Epithelial cell of esophagus (primary cell): ENCODE results near the gene EXTL1.

Experiments used
- DNase-seq: peaks from one replicate; pipeline ENCODE4 v3.0.0; 2010; ENCODE audit warnings: low read depth
- H3K4me3 ChIP-seq: 2 replicates; pipeline ENCODE4 v1.5.1; 2011; ENCODE audit warnings: mild to moderate bottlenecking, low read length, control low read depth
- TF ChIP-seq, protein P1 (sequence below): IDR thresholded peaks from 2 replicates; pipeline ENCODE4 v1.5.1; 2011; ENCODE audit warnings: low read depth, mild to moderate bottlenecking, low read length, control low read depth, inconsistent platforms; ENCODE audit not compliant: insufficient read depth; ENCODE audit errors: missing control alignments

The EXTL1 gene

GRCh38 chr1:26070963-26071342 lies 49.4 kb downstream of the EXTL1 start:
- DNase-seq, result no peak
- H3K4me3 ChIP-seq, result no peak overlapping the region
- TF ChIP-seq, protein P1, sequence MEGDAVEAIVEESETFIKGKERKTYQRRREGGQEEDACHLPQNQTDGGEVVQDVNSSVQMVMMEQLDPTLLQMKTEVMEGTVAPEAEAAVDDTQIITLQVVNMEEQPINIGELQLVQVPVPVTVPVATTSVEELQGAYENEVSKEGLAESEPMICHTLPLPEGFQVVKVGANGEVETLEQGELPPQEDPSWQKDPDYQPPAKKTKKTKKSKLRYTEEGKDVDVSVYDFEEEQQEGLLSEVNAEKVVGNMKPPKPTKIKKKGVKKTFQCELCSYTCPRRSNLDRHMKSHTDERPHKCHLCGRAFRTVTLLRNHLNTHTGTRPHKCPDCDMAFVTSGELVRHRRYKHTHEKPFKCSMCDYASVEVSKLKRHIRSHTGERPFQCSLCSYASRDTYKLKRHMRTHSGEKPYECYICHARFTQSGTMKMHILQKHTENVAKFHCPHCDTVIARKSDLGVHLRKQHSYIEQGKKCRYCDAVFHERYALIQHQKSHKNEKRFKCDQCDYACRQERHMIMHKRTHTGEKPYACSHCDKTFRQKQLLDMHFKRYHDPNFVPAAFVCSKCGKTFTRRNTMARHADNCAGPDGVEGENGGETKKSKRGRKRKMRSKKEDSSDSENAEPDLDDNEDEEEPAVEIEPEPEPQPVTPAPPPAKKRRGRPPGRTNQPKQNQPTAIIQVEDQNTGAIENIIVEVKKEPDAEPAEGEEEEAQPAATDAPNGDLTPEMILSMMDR, result no peak

- DNase-seq, result no peak
- H3K4me3 ChIP-seq, result no peak overlapping the region
- TF ChIP-seq, protein P1, result no peak
These were observed 50.7 kb downstream of the EXTL1 start for GRCh38 chr1:26072305-26072704.

DNA sequence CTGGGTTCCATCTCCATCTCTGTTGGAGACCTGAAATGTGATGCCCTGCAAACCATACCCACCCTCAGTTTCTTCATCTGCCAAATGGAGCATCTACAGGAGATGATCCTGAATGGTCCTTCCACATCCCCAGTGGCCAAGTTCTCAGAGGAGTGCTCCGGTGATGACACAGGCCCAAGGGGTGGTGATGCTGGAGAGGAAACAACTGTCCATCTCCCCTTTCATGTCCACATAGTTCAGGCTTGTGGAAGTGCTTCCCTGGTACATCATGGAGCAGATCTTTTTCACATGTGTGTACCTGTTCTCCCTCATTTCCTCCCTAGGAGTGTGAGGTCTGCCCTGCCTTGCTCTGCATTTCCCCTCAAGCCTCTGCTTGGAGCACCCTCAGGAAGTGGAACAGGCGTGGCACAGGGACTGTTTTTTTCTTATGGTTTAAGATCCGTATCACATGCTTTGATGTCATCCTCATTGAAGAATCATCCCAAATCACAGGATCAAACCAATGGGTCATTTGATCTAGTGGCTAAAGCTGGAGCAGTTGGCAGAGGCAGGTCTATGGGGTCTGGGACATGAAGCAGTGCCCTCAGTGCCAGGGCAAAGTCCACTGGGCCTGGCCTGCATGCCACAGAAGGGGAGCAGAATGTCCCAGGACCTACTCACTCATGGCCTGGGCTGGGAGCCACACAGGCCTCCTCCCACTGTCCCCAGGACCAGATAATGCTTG lies 54.0 kb downstream of the EXTL1 start:
- no peak overlapping the region for H3K4me3 ChIP-seq
- TF ChIP-seq, protein P1, result no peak
- no peak for DNase-seq

DNA sequence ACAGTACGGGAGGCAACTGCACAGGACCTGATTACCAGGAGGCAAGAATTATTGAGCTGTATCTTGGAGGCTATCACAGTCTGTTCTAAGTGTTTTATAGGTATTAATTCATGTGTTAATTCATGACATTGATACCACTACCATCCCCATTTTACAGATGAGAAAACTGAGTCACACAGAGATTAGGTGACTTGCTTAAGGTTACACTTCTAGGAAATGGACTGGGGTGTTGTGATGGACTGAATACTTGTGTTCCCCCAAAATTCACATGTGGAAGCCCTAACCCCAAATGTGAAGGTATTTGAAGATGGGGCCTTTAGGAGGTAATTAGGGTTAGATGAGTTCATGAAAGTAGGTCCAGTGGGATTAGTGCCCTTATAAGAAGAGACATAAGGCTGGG lies 55.9 kb downstream of the EXTL1 start:
- no peak overlapping the region for H3K4me3 ChIP-seq
- TF ChIP-seq, protein P1, result no peak
- no peak for DNase-seq

GRCh38 chr1:26078286-26079177 lies 57.0 kb downstream of the EXTL1 start:
- TF ChIP-seq, protein P1, result no peak
- H3K4me3 ChIP-seq, result no peak overlapping the region
- peak; percentile 49 for DNase-seq

DNA sequence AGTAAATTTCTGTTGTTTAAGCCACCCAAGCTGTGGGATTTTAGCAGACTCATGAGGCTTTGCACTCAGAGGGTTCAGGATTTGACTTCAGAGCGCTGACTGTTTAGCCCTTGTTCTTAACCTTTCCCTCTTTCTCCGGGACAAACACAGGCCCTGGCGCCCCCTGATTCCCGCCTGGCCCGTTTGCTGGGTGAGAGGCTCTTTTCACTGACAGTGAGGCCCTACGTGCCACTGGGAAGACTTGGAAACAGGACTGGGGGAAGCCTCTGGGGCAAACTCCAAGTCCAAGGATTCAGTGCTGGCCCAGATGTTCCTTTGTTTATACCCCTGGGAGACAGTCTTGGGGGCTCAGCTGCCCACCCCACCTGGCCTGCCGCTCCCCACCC lies 57.6 kb downstream of the EXTL1 start:
- no peak for DNase-seq
- H3K4me3 ChIP-seq, result no peak overlapping the region
- TF ChIP-seq, protein P1, result no peak
